GM19239 (cell line): Measurements from ENCODE around the gene TMEM209.
A peak's percentile ranks its signal among the peaks of the same experiment; 100 is the strongest.
"Not testable (repeated sequence)": the region's sequence is repeated elsewhere in the genome, so short reads cannot be mapped to it uniquely, and the experiment has no call there.

ENCODE experiments used
- DNase-seq: peaks from one replicate; pipeline ENCODE4 v3.0.0; 2011; ENCODE audit warnings: low spot score; ENCODE audit not compliant: insufficient read length
- FAIRE-seq: peaks from 2 replicates; lab custom pipeline; 2011; peaks lifted over from hg19 to GRCh38; lab: Jason Lieb, UNC

The TMEM209 gene

DNA sequence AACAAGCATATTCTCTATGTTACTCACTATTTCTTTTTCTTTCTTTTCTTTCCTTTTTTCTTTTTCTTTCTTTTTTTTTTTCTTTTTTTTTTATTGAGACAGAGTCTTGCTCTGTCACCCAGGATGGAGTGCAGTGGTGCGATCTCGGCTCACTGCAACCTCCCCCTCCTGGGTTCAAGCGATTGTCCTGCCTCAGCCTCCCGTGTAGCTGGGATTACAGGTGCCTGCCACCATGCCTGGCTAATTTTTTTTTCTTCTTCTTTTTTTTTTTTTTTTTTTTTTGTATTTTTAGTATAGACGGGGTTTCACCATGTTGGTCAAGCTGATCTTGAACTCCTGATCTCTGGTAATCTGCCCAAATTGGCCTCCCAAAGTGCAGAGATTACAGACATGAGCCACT is 59.1 kb downstream of the TMEM209 start:
- not testable (repeated sequence) for DNase-seq, FAIRE-seq

DNA sequence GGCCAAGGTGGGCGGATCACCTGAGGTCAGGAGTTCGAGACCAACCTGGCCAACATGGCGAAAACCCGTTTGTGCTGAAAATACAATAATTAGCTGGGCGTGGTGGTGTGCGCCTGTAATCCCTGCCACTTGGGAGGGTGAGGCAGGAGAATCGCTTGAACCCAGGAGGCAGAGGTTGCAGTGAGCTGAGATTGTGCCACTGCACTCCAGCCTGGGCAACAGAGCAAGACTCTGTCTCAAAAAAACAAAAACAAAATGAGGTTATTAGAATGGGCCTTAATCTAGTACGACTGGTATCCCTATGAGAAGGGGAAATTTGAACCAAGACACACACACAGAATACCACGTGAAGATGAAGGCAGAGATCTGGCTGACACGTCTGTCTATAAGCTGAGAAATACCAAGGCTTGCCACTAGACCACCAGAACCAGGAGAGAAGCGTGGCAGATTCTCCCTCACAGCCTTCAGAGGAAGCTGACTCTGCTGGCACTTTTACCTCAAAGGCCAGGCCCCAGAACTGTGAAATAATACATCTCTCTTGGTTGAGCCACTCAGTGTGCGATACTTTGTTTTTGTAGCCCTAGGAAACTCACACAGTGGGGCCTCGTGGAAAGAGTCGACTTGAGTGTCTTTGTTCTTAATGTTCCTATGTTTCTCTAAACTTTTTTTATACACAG is 59.6 kb downstream of the TMEM209 start:
- no peak for FAIRE-seq
- DNase-seq = no peak

DNA sequence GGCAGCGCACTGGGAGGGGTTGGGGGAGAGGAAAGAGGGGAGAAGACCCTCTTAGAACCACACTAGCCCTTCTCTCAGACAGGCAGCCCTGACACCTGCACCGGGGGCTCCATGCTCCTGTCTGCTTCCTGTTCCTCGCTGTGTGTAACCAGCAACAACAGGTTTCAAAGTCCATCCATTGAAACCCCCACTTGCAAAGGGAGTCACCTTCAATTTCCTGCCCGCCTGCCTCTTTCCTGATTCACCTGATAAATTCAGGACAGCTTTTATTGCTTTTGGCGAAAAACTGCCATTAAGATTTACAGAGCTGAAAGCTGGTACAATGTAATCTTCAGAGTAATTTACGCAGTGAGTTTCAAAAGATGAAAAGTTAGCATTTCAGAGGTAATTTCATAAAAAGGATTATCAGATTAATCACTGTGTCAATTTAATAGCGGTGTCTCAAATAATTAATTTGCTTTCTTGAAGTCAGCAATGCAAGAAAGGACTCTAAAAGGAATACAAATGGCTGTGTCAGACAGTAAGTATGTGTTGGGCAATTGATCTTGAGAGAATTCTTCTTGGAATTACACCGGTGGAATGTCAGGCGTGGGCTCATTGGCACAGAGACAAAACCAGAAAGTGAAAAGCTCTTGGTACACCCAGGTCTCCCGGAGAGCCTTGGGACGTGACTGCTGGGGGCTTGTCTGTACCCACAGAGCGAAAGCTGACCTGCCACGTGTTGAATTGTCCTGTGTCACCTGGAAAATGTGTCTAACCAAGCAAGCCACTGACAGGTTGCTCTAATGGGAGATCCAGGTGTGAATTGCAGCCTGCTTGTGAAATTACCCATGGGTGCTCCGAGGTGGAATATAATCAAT is 60.7 kb downstream of the TMEM209 start:
- no peak for DNase-seq

GRCh38 chr7:130143986-130144311 is 61.3 kb downstream of the TMEM209 start:
- FAIRE-seq (no peak), DNase-seq (no peak)

More for the DNA sequence above, 60.7 kb downstream of the TMEM209 start:
- FAIRE-seq = no peak

DNA sequence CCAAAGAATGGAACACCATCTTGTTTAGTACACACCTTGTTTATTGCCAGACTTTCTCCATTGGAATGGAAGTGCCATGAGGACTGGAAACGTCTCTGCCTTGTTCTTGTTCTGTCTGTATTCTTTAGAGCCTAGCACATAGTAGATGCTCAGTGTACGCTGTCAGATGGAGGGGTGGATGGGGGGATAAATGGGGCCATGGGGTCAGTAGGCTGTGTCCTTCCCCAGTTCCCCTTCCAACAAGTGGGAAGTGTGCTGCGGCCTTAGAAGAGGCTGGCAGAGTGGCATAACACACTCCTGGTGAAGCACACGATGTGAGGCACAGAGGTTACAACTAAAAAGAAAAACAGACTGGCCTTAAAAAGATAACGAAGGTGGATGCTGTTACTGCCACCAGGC is 61.9 kb downstream of the TMEM209 start:
- DNase-seq (no peak), FAIRE-seq (no peak)

- FAIRE-seq = no peak
- no peak for DNase-seq
These were observed 62.4 kb downstream of the TMEM209 start for GRCh38 chr7:130142654-130143333.

DNA sequence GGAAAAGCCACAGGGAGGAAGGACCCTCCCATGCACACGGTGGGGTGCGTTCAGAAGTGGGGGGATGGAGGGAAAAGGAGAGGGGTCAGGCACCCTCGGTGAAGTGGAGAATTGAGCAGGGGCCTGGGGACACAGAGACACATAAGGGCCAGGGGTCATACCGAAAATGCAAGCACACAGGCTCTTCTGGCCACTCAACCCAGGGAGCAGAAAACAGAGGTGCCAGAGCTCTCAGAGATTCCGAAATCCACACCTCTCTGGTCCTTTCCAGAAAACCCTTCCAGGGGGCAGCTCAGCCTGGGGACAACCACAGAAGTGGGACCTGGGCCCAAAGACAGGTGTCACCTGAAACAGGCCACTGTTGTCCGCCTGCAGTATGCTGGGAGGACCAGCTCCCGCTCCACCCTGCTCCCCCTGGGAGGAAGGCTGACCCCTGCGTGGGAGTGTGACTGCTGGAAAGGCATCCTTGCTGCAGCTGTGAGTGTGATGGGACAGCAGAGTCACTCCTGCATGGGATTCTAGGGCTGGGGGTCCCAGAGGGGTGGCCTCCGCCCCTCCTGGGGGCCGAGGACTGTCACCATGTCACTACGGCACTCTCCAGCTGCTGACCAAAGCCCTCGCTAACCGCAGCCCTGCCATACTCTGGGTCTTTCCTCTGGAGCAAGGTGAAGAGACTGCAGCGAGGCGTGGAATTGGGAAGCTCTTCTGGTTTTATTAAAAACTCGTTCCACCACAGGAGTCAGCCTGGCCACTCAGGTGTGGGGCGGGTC is 63.1 kb downstream of the TMEM209 start:
- no peak for DNase-seq
- peak; percentile 73 for FAIRE-seq

GRCh38 chr7:130141161-130141883 is 63.9 kb downstream of the TMEM209 start:
- DNase-seq = peak; percentile 56
- no peak for FAIRE-seq

- DNase-seq (no peak), FAIRE-seq (no peak)
These were observed 64.5 kb downstream of the TMEM209 start for GRCh38 chr7:130140551-130141160.

DNA sequence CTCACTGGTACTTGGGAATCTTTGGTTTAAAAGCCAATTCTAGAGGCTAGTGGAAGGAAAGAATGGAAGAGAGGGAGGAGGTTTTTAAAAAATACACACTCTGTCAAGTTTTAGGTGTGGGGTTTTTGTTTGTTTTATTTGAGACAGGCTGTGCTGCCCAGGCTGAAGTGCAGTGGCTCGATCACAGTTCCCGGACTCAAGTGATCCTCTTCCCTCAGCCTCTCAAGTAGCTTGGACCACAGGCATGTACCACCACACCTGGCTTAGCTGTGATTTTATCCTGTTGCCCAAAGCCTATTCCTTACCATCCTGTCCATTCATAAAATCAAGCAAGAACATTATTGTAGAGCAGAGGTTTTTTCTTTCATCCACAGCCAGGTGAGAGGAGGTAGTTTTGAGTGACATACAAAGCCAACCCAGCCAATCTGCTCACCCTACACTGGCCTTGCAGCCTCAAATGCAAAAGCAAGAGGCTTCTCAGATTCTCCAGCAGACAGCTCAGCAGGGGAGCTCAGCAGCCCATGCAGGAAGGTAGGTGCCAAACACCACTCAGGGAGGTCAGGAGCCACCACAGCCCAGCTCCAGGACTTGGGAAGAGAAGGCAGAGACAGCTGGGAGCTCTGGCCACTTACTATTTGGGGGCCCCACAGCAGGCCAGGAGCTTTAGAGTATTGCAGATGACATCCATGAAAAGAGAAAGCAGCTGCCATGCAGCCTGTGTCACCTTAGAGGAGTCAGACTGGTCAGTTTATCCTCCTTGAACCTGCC is 65.8 kb downstream of the TMEM209 start:
- no peak for FAIRE-seq
- no peak for DNase-seq

DNA sequence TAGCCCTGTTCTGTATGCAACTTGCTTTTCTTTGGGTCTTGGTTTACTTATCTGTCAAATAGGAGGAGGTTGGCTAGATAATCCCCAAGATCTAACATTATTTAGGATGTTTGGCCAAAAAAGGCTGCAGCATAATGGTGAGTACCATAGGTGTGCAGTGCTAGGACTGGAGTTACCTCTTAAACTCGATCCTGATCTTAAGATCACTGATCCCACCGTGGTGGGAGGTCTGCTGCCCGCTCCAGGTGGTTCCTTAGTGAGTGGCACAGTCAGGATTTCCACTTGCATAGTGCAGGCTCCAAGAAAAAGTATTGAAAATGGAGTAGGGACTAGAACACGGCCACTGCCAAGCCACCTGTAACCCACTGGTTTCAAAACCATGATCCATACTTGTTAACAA is 68.0 kb downstream of the TMEM209 start:
- DNase-seq (no peak), FAIRE-seq (no peak)

DNA sequence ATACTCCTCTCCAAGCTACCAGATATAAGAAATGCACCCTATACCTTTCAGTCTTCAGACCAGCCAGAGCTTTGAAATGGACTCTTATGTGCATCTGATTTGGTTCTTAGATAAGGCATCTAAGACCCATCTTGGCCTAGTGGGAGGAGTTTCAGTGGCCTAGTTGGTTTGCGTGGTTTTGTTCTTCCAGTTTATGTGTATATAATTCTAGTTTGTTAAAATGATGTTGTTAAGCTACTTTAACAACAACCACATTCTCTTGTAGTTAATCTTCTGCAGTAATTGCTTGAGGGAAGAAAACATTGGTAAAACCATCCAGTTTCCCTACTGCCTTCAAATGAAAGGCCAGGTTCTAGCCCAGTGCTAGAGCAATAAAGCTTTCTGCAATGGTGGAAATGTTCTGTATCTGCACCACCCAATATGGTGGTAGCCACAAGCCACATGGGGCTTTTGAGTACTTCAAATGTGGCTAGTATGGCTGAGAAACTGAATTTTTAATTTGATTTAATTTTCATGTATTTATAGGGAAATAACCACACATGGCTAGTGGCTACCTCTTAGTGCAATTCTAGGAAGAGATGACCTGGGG is 68.5 kb downstream of the TMEM209 start:
- DNase-seq (no peak), FAIRE-seq (no peak)

GRCh38 chr7:130135208-130136205 is 69.7 kb downstream of the TMEM209 start:
- FAIRE-seq = no peak
- DNase-seq = no peak

GRCh38 chr7:130134726-130135125 is 70.5 kb downstream of the TMEM209 start:
- no peak for FAIRE-seq
- DNase-seq = no peak

- FAIRE-seq (no peak), DNase-seq (no peak)
These were observed 71.0 kb downstream of the TMEM209 start for GRCh38 chr7:130134106-130134636.

DNA sequence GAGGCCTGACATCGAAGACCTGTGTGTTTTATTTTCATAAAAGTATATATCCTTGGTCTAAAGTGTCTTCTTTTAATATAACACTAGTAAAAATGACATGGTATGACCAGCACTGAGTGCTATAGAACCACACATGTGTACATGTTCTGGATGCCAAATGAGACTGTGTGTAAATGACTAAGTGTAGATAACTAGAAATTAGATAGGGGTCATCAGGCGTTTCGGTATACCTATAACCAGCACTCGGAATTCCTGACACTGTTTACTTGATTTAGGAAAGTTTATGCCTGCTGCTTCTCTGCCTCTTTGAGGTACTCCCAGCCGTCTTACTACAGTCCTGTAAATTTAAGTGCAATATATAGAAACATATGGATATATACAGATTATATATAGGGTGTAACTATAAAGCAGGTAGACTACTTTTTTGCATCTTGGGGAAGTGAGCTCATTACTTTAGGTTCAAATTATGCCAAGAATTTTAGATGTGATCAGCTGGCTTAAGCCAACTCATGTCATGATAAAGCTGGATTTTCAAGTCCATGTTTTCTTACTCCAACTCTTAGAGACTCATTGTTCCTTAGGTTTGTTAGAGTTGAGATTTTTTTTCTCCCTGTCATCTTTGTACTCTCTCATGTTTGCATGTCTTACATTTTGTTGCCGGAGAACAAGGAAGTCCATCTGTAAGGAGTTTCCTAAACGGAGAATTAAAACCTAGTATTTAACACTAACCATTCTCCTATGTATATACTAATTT is 72.0 kb downstream of the TMEM209 start:
- DNase-seq (no peak), FAIRE-seq (no peak)
